LNCAP (cell line): ENCODE measurements around the gene DPYSL3.

Experiments used
- CTCF ChIP-seq: fragments of 450-650 bp; IDR thresholded peaks from 2 replicates; pipeline ENCODE4 v1.5.1; 2017; ENCODE audit warnings: mild to moderate bottlenecking

Gene DPYSL3

DNA sequence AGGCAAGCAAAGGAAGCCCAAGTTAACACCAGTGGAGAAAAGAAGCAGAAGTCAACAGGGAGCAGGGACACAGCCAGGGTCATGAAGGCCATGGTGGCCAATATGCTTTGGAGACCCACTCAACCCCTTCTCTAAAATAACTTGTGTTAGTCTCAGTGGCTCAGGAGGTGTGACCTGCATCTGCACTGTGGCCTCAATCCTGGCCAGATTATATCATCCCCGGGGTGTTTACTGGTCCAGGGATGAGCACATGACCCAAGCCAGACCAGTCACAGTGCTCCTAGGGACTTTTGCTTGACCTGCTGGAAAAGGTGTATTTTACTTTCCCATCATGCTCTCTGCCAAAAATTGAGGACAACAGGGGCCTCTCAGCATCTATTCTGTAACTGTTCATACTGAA, 105.2 kb downstream of the DPYSL3 start:
- TF ChIP-seq CTCF, result no peak

DNA sequence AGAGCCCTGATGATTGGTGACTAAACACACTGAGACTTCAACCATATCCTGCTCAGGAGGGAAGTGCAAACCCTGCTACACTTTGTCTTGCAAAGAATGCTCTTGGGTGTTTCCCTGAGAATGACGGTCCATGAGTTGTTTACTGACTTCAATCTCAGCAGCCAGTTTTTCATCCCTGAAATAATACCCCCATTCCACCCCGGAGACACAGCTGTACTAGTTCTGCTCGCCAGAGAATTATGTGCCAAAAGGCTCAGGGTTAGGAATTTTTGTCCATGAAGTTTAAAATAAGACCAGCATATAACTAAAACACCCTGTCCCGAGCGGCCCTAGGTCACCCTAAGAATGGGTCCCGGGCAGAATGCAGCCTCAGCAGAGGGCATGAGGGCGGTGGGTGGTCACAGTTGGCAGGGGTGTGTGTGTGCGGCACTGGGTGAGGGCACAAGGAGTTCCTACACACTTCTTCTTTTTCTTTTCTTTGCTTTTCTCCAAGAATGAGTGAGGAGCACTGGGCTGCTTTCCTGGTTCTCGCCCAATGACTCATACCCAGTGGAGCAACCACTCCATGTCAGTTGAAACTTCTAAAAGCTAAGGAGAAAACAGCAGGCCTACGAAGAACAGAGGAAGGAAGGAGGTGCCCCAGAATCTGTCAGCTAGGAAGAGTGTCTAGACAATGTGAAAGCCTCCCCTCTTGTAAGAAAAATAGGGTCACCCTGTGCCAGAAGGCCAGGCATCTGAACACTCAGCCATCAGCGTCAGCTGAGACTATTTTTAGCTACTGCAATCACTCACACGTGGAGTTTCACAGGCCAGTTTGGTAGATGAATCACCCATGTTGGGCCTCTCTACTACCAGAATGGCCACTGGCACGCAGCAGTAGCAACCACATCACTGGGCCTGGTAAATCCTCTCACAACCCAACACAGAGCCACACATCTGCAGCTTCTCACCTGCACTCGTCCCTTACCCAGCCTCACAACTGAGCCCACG, 105.9 kb downstream of the DPYSL3 start:
- no peak for TF ChIP-seq CTCF

DNA sequence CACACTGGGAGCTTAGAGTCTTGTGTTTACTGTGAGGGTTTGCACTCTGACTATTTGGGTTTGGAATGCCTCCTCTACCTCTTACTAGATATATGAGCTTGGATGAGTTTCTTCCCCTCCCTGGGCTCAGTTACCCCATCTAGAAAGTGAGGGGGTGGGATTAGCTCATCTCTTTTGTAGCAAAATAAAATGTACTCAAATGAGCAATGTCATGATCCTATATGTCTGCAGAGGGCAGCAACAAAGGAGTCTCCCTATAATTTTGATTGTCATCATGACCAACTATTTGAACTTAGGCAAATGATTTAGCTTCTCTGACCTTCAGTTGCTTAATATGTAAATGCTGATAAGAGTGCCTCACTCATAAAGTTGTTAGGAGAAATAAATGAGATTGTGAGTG, 109.0 kb downstream of the DPYSL3 start:
- TF ChIP-seq CTCF, result no peak

- no peak for TF ChIP-seq CTCF
Observed at GRCh38 chr5:147400126-147400809, 109.6 kb downstream of the DPYSL3 start.

DNA sequence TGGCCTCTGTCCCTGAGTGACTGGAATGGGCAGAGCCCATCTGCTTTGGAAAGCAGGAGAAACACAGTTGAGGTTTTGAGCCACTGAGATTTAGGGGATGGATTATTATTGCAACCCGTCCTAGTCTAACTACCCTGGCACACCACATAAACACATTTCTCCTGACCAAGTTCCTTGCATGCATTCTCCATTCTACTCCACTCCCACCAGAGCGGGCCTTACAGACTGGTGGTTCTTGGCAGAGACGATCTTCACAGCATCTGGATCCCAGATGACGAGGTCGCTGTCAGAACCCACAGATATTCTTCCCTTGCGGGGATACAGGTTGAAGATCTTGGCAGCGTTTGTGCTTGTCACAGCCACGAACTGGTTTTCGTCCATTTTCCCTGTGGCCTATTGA, 111.0 kb downstream of the DPYSL3 start:
- TF ChIP-seq CTCF, result no peak

DNA sequence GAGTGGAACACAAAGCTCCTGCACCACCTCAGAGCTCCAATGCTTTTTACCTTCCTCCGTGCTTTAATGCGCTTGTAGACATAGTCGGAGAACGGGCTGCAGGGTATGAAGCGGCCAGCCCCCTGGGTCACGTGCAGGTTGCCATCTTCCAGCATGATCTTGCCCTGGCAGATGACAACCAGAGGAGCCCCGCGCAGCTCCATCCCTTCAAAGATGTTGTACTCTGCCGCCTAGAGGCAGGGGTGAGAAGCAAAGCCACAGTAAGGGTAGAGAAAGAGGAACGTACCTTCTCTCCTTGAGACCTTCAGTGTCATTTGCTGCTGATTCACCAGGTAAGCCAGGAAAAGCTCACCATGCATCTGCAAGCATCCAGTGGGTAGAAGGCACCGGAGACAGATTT, 112.3 kb downstream of the DPYSL3 start:
- no peak for TF ChIP-seq CTCF

GRCh38 chr5:147396070-147396823, 113.6 kb downstream of the DPYSL3 start:
- TF ChIP-seq CTCF, result no peak
